ENCODE measurements around the gene OLIG2. TPM values are rescaled to one million over a fixed set of nuclear protein-coding genes. Genes with fewer than 3 reads are reported as not detected.

The OLIG2 gene
- total and polyA plus RNA-seq, 2 of the 13 experiments (the other 11 are each of a cell fraction or from before 2014, with no cell fraction given): not detected

DNA sequence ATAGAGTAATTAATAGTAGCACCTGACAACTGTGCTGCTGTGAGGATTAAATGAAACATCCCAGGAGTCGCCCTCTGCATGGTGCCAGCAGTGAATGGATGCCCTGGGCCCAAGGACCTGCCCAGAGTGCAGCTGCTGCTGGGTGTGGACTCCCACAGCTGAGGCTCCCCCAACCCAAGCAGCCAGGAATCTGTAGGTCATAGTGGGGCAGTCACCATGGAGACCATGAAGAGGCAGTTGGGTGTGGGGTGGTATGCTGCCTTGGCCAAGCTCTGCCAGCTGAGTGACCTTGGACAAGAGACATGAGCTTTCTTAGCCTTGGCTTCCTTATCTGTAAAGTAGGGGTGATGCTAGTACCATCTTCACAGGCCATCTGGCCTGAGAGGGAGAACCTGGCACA, 9.4 kb downstream of the OLIG2 start (continued):
- no peak for TF ChIP-seq MLX (CRISPR knock-in tag; IDR thresholded peaks at IDR 0.05)

DNA sequence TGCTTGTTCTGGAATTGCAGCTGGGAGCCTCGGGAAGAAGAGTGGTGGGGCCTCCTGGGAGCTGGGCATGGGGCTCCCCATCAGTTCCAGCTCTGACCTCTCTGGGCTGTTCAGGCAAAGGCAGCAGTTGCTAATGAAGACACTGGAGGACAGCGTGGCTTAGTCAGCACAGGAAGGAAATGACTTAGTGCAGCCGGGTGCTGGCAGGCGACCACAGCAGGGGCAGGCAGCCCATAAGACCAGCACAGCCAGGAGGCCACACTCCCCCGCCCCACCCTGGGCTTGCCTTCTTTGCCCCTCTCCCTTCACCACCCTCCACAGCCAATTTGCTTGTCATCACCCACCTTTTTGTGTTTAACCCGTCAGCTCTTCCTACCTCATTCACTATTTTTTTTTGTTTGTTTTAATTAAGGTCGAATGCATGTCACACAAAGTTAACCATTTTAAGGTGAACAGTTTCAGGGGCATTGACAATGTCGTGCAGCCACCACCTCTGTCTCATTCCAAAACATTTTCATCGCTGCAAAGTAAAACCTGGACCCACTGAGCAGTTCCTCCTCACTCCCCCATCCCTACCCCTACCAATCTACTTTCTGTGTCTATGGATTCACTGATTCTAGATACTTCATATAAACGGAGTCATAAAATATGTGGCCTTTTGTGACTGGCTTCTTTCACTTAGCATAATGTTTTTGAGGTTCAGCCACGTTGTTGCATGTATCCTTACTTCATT, 10.9 kb downstream of the OLIG2 start:
- H3K27me3 ChIP-seq (ENCODE audit: control insufficient read depth in 1 of 2, insufficient read depth in 2 of 2, low read length in 2 of 2): peaks cover 3 to 40% of the 10 kb centered on the region in 2 experiments
- H3K4me3 ChIP-seq (replicated peaks in 1 of 3; ENCODE audit: insufficient read depth in 1 of 3, low read depth in 2 of 3, low read length in 3 of 3): no peak overlapping the region
- intact Hi-C loops (cut with micrococcal nuclease; ENCODE audit: unreplicated experiment): no loop called here
- no peaks in the 10 kb centered on the region for H4K20me1 ChIP-seq (ENCODE audit: insufficient read depth, low read length)
- no peaks in the 10 kb centered on the region for H3K79me2 ChIP-seq (ENCODE audit: insufficient read depth, low read length)
- no peak for TF ChIP-seq NFIC (IDR thresholded peaks at IDR 0.05; ENCODE audit: low read length)
- TF ChIP-seq, protein P1, sequence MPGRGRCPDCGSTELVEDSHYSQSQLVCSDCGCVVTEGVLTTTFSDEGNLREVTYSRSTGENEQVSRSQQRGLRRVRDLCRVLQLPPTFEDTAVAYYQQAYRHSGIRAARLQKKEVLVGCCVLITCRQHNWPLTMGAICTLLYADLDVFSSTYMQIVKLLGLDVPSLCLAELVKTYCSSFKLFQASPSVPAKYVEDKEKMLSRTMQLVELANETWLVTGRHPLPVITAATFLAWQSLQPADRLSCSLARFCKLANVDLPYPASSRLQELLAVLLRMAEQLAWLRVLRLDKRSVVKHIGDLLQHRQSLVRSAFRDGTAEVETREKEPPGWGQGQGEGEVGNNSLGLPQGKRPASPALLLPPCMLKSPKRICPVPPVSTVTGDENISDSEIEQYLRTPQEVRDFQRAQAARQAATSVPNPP (CRISPR knock-in tag; IDR thresholded peaks at IDR 0.05): no peak
- TF ChIP-seq, protein P2, sequence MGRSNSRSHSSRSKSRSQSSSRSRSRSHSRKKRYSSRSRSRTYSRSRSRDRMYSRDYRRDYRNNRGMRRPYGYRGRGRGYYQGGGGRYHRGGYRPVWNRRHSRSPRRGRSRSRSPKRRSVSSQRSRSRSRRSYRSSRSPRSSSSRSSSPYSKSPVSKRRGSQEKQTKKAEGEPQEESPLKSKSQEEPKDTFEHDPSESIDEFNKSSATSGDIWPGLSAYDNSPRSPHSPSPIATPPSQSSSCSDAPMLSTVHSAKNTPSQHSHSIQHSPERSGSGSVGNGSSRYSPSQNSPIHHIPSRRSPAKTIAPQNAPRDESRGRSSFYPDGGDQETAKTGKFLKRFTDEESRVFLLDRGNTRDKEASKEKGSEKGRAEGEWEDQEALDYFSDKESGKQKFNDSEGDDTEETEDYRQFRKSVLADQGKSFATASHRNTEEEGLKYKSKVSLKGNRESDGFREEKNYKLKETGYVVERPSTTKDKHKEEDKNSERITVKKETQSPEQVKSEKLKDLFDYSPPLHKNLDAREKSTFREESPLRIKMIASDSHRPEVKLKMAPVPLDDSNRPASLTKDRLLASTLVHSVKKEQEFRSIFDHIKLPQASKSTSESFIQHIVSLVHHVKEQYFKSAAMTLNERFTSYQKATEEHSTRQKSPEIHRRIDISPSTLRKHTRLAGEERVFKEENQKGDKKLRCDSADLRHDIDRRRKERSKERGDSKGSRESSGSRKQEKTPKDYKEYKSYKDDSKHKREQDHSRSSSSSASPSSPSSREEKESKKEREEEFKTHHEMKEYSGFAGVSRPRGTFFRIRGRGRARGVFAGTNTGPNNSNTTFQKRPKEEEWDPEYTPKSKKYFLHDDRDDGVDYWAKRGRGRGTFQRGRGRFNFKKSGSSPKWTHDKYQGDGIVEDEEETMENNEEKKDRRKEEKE (IDR thresholded peaks at IDR 0.05): no peak
- TF ChIP-seq, protein P3, sequence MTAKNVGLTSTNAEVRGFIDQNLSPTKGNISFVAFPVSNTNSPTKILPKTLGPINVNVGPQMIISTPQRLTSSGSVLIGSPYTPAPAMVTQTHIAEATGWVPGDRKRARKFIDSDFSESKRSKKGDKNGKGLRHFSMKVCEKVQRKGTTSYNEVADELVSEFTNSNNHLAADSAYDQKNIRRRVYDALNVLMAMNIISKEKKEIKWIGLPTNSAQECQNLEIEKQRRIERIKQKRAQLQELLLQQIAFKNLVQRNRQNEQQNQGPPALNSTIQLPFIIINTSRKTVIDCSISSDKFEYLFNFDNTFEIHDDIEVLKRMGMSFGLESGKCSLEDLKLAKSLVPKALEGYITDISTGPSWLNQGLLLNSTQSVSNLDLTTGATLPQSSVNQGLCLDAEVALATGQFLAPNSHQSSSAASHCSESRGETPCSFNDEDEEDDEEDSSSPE (CRISPR knock-in tag; IDR thresholded peaks at IDR 0.05): no peak
- TF ChIP-seq STAG1 (CRISPR knock-in tag; IDR thresholded peaks at IDR 0.05): no peak
- TF ChIP-seq JUND (CRISPR knock-in tag; IDR thresholded peaks at IDR 0.05): no peak
- TF ChIP-seq TAF1 (CRISPR knock-in tag; IDR thresholded peaks at IDR 0.05): no peak
- no peak for TF ChIP-seq MED1 (CRISPR knock-in tag; IDR thresholded peaks at IDR 0.05)
- no TSS peak for BruUV-seq (replicated peaks)
- CTCF ChIA-PET (ENCODE audit: low intra/inter-chr PET ratio, low total read pairs): no interaction called here
- H2AFZ ChIP-seq (ENCODE audit: low read length): no peak overlapping the region
- WGBS (ENCODE audit: low lambda C conversion rate): 4% methylated on average over 10 of the region's 11 CpGs
- POLR2A ChIA-PET: no interaction called here
- in situ Hi-C loops (cut with HindIII; ENCODE audit: extremely low pct_ligation_motif_present, low pct_unique_long_range_greater_than_20kb): no loop called here
- no peak for ATAC-seq
- no peak overlapping the region for H3K27ac ChIP-seq (ENCODE audit: extremely low read length, insufficient read depth, low read length)
- H3K9me3 ChIP-seq (ENCODE audit: low read length): no peaks in the 10 kb centered on the region
- H3K9ac ChIP-seq (ENCODE audit: insufficient read depth, low read depth, low read length): no peak overlapping the region
- H3K4me1 ChIP-seq (ENCODE audit: insufficient read depth, low read length): no peaks in the 10 kb centered on the region
- H3K4me2 ChIP-seq (ENCODE audit: low read depth, low read length): no peak overlapping the region
- no peaks in the 10 kb centered on the region for H3K36me3 ChIP-seq (replicated peaks in 1 of 2; ENCODE audit: control insufficient read depth in 1 of 2, insufficient read depth in 2 of 2, low read length in 2 of 2)
- no peak for FAIRE-seq
- no peak for DNase-seq (ENCODE audit: low spot score)

Measured in HepG2 (cell line).